IMR-90 (cell line): ENCODE results near the gene KRTAP10-7.

ENCODE experiments used
- CHD1 ChIP-seq: IDR thresholded peaks from 2 replicates; pipeline ENCODE4 v1.6.1; 2012; ENCODE audit warnings: low read depth, low read length, improper control_type of control experiment
- FOS ChIP-seq: fragments of 150-350 bp; IDR thresholded peaks from 2 replicates; pipeline ENCODE4 v1.6.1; 2016; ENCODE audit warnings: low read depth, low read length
- MAZ ChIP-seq: IDR thresholded peaks from 2 replicates; pipeline ENCODE4 v1.6.1; 2012; ENCODE audit warnings: low read depth, mild to moderate bottlenecking, low read length, improper control_type of control experiment, moderate library complexity, borderline replicate concordance
- POLR2A ChIP-seq: IDR thresholded peaks from 2 replicates; pipeline ENCODE4 v1.6.1; 2012; ENCODE audit warnings: mild to moderate bottlenecking, low read depth, low read length
- RAD21 ChIP-seq: IDR thresholded peaks from 2 replicates; pipeline ENCODE4 v1.6.1; 2012; ENCODE audit warnings: low read length, improper control_type of control experiment
- RFX5 ChIP-seq: IDR thresholded peaks from 2 replicates; pipeline ENCODE4 v1.8.0; 2012; ENCODE audit warnings: low read depth, mild to moderate bottlenecking, low read length, moderate library complexity
- SMC3 ChIP-seq: fragments of 150-350 bp; IDR thresholded peaks from 2 replicates; pipeline ENCODE4 v1.6.1; 2016; ENCODE audit warnings: low read depth, mild to moderate bottlenecking, antibody characterized with exemption, low read length, moderate library complexity
- TF ChIP-seq, protein P1 (sequence below): conservative IDR thresholded peaks from 2 replicates; pipeline ENCODE4 v1.5.1; 2012; ENCODE audit warnings: mild to moderate bottlenecking, low read depth, low read length, improper control_type of control experiment
- TF ChIP-seq, protein P2 (sequence below): fragments of 150-350 bp; IDR thresholded peaks from 2 replicates; pipeline ENCODE4 v1.6.1; 2016; ENCODE audit warnings: low read depth, mild to moderate bottlenecking, low read length, moderate library complexity, borderline replicate concordance

- TF ChIP-seq, protein P1, sequence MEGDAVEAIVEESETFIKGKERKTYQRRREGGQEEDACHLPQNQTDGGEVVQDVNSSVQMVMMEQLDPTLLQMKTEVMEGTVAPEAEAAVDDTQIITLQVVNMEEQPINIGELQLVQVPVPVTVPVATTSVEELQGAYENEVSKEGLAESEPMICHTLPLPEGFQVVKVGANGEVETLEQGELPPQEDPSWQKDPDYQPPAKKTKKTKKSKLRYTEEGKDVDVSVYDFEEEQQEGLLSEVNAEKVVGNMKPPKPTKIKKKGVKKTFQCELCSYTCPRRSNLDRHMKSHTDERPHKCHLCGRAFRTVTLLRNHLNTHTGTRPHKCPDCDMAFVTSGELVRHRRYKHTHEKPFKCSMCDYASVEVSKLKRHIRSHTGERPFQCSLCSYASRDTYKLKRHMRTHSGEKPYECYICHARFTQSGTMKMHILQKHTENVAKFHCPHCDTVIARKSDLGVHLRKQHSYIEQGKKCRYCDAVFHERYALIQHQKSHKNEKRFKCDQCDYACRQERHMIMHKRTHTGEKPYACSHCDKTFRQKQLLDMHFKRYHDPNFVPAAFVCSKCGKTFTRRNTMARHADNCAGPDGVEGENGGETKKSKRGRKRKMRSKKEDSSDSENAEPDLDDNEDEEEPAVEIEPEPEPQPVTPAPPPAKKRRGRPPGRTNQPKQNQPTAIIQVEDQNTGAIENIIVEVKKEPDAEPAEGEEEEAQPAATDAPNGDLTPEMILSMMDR: no peak
- no peak for TF ChIP-seq CHD1
- TF ChIP-seq FOS: no peak
- TF ChIP-seq RFX5: no peak
- TF ChIP-seq POLR2A: no peak
- no peak for TF ChIP-seq SMC3
- no peak for TF ChIP-seq RAD21
- TF ChIP-seq, protein P2, sequence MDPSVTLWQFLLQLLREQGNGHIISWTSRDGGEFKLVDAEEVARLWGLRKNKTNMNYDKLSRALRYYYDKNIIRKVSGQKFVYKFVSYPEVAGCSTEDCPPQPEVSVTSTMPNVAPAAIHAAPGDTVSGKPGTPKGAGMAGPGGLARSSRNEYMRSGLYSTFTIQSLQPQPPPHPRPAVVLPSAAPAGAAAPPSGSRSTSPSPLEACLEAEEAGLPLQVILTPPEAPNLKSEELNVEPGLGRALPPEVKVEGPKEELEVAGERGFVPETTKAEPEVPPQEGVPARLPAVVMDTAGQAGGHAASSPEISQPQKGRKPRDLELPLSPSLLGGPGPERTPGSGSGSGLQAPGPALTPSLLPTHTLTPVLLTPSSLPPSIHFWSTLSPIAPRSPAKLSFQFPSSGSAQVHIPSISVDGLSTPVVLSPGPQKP: no peak
- no peak for TF ChIP-seq MAZ
Measured at GRCh38 chr21:44615466-44615865, 15.1 kb downstream of the KRTAP10-7 start.
